Activated B cell treated with CpG ODN at 0.5 μM for 24 hours (primary cell): ENCODE measurements around the gene IGF1R. TPM values are rescaled to one million over a fixed set of nuclear protein-coding genes. Genes with fewer than 3 reads are reported as not detected.

Experiments used
- ATAC-seq: fragments of 200-7000 bp; cut with Tn5 transposase; one replicate; pipeline ENCODE4 v1.10.0; 2021; ENCODE audit warnings: low read depth, mild to moderate bottlenecking, moderate library complexity
- CTCF ChIA-PET: fragments of 350-600 bp; sonication (Branson Sonifier 250); formaldehyde crosslinking; loops from one replicate; lab custom pipeline; 2021; ENCODE audit warnings: antibody characterized with exemption; lab: Charles Lee
- POLR2A ChIA-PET: fragments of 350-600 bp; sonication (Branson Sonifier 250); formaldehyde crosslinking; loops from one replicate; lab custom pipeline; 2021; ENCODE audit warnings: antibody characterized with exemption; lab: Charles Lee
- DNase-seq: peaks from one replicate; pipeline ENCODE4 v3.0.0; 2022
- H3K27ac Mint-ChIP-seq: one replicate; pipeline ENCODE4 v1.8.0; 2020; ENCODE audit warnings: mixed read lengths
- H3K27me3 Mint-ChIP-seq: one replicate; pipeline ENCODE4 v1.8.0; 2021; ENCODE audit warnings: mixed read lengths
- H3K36me3 Mint-ChIP-seq: one replicate; pipeline ENCODE4 v1.8.0; 2021; ENCODE audit warnings: low read depth, mixed read lengths
- H3K4me1 Mint-ChIP-seq: one replicate; pipeline ENCODE4 v1.8.0; 2021; ENCODE audit warnings: mixed read lengths
- H3K4me3 Mint-ChIP-seq: one replicate; pipeline ENCODE4 v1.8.0; 2020; ENCODE audit warnings: mild to moderate bottlenecking, mixed read lengths
- H3K9me3 Mint-ChIP-seq: one replicate; pipeline ENCODE4 v1.8.0; 2020; ENCODE audit warnings: mixed read lengths
- CTCF ChIP-seq: fragments of 200-600 bp; IDR thresholded peaks from one replicate; pipeline ENCODE4 v1.8.0; 2022; ENCODE audit warnings: antibody characterized with exemption, mild to moderate bottlenecking
- intact Hi-C: fragments of 100-400 bp; cut with micrococcal nuclease; formaldehyde crosslinking; loops from one replicate; pipeline ENCODE4 v1.15.1; 2024
- total RNA-seq: library from RNA; stranded (reverse); gene quantifications from 2 replicates; pipeline ENCODE4 v1.2.3, GENCODE V29; 2022

The IGF1R gene
- total RNA-seq, 1 donor from 2014 or later, result 6.7 TPM

GRCh38 chr15:98853617-98854420 is 205.5 kb downstream of the IGF1R start:
- Mint-ChIP-seq H3K36me3 (peaks cover 5% of the 10 kb centered on the region), H3K4me3 (peak overlapping the region; percentile 42), H3K27me3 (peaks cover 1% of the 10 kb centered on the region), H3K4me1 (peaks cover 35% of the 10 kb centered on the region), H3K27ac (no peak overlapping the region), H3K9me3 (no peaks in the 10 kb centered on the region)
- intact Hi-C loops, result loop anchor here (1.0 kb wide), 1 partner anchor 206 kb away; the partner anchor contains the start of gene IGF1R
- POLR2A ChIA-PET, result interaction anchor here (0.6 kb wide), 1 partner anchor 19 kb away, joined by 6 read pairs; no protein-coding TSS in a partner anchor
- CTCF ChIA-PET, result no interaction called here
- TF ChIP-seq CTCF, result no peak
- ATAC-seq (no peak), DNase-seq (no peak)

GRCh38 chr15:98854496-98854895 is 206.2 kb downstream of the IGF1R start:
- Mint-ChIP-seq H3K4me3 (no peak overlapping the region), H3K36me3 (peaks cover 5% of the 10 kb centered on the region), H3K27me3 (peaks cover under 1% of the 10 kb centered on the region), H3K9me3 (no peaks in the 10 kb centered on the region), H3K4me1 (peaks cover 36% of the 10 kb centered on the region), H3K27ac (no peak overlapping the region)
- intact Hi-C loops, result no loop called here
- ATAC-seq, result no peak
- no peak for DNase-seq
- CTCF ChIA-PET, result no interaction called here
- TF ChIP-seq CTCF, result no peak
- POLR2A ChIA-PET, result no interaction called here

GRCh38 chr15:98855067-98855814 is 206.9 kb downstream of the IGF1R start:
- POLR2A ChIA-PET, result interaction anchor here (0.6 kb wide), 1 partner anchor 204 kb away, joined by 3 read pairs; no protein-coding TSS in a partner anchor
- TF ChIP-seq CTCF, result no peak
- CTCF ChIA-PET, result no interaction called here
- H3K9me3 Mint-ChIP-seq, result no peaks in the 10 kb centered on the region
- no peak for DNase-seq
- intact Hi-C loops, result no loop called here
- H3K27ac Mint-ChIP-seq, result no peak overlapping the region
- no peaks in the 10 kb centered on the region for H3K27me3 Mint-ChIP-seq
- peaks cover 36% of the 10 kb centered on the region for H3K4me1 Mint-ChIP-seq
- ATAC-seq, result no peak
- H3K4me3 Mint-ChIP-seq, result no peak overlapping the region
- H3K36me3 Mint-ChIP-seq, result peaks cover 5% of the 10 kb centered on the region

GRCh38 chr15:98855815-98856531 is 207.6 kb downstream of the IGF1R start:
- no peak overlapping the region for H3K4me3 Mint-ChIP-seq
- H3K9me3 Mint-ChIP-seq, result no peaks in the 10 kb centered on the region
- intact Hi-C loops, result no loop called here
- H3K27ac Mint-ChIP-seq, result no peak overlapping the region
- ChIA-PET CTCF (no interaction called here), POLR2A (interaction anchor here (0.6 kb wide), 1 partner anchor 203 kb away, joined by 3 read pairs; no protein-coding TSS in a partner anchor)
- TF ChIP-seq CTCF, result no peak
- ATAC-seq (no peak), DNase-seq (no peak)
- H3K27me3 Mint-ChIP-seq, result no peaks in the 10 kb centered on the region
- peaks cover 5% of the 10 kb centered on the region for H3K36me3 Mint-ChIP-seq
- peaks cover 30% of the 10 kb centered on the region for H3K4me1 Mint-ChIP-seq
